GM12872 (cell line): ENCODE data around the gene CRTC3.
A peak's percentile ranks its signal among the peaks of the same experiment; 100 is the strongest.

Source experiments
- CTCF ChIP-seq: IDR thresholded peaks from 3 replicates; pipeline ENCODE4 v1.5.1; 2011; ENCODE audit warnings: low read depth, mild to moderate bottlenecking, low read length, moderate library complexity; ENCODE audit not compliant: insufficient read depth

CRTC3 gene

GRCh38 chr15:90633360-90633759, 103.6 kb downstream of the CRTC3 start:
- TF ChIP-seq CTCF = no peak

GRCh38 chr15:90637693-90638092, 108.0 kb downstream of the CRTC3 start:
- TF ChIP-seq CTCF = no peak

GRCh38 chr15:90638201-90638691, 108.5 kb downstream of the CRTC3 start:
- no peak for TF ChIP-seq CTCF

GRCh38 chr15:90638963-90639362, 109.2 kb downstream of the CRTC3 start:
- TF ChIP-seq CTCF = no peak

- TF ChIP-seq CTCF = no peak
Observed at GRCh38 chr15:90640862-90641261, 111.1 kb downstream of the CRTC3 start.

- no peak for TF ChIP-seq CTCF
Observed at GRCh38 chr15:90641581-90642463, 112.1 kb downstream of the CRTC3 start.

- TF ChIP-seq CTCF = peak; percentile 21; the same call in 1 of the 3 replicates
Observed at GRCh38 chr15:90642464-90643300, 113.0 kb downstream of the CRTC3 start.
